Dendritic cell treated with granulocyte-macrophage colony-stimulating factor and Interleukin-4, amounts not matched to agents 40 ng/mL and 50 ng/mL, for 4 days (primary cell): Measurements from ENCODE around the gene ZNF609.

Source experiments
- H3K27ac Mint-ChIP-seq: one replicate; pipeline ENCODE4 v1.8.0; 2022; ENCODE audit warnings: mild to moderate bottlenecking, mixed read lengths
- H3K27me3 Mint-ChIP-seq: one replicate; pipeline ENCODE4 v1.8.0; 2022; ENCODE audit warnings: mild to moderate bottlenecking, mixed read lengths
- H3K36me3 Mint-ChIP-seq: one replicate; pipeline ENCODE4 v1.8.0; 2022; ENCODE audit warnings: low read depth, mixed read lengths
- H3K4me1 Mint-ChIP-seq: one replicate; pipeline ENCODE4 v1.8.0; 2022; ENCODE audit warnings: low read depth, mixed read lengths
- H3K4me3 Mint-ChIP-seq: one replicate; pipeline ENCODE4 v1.8.0; 2022; ENCODE audit warnings: mild to moderate bottlenecking, moderate library complexity, mixed read lengths
- H3K9me3 Mint-ChIP-seq: one replicate; pipeline ENCODE4 v1.8.0; 2022; ENCODE audit warnings: mixed read lengths
- intact Hi-C: fragments of 100-400 bp; cut with micrococcal nuclease; formaldehyde crosslinking; loops from one replicate; pipeline ENCODE4 v1.15.0; 2022

The ZNF609 gene

DNA sequence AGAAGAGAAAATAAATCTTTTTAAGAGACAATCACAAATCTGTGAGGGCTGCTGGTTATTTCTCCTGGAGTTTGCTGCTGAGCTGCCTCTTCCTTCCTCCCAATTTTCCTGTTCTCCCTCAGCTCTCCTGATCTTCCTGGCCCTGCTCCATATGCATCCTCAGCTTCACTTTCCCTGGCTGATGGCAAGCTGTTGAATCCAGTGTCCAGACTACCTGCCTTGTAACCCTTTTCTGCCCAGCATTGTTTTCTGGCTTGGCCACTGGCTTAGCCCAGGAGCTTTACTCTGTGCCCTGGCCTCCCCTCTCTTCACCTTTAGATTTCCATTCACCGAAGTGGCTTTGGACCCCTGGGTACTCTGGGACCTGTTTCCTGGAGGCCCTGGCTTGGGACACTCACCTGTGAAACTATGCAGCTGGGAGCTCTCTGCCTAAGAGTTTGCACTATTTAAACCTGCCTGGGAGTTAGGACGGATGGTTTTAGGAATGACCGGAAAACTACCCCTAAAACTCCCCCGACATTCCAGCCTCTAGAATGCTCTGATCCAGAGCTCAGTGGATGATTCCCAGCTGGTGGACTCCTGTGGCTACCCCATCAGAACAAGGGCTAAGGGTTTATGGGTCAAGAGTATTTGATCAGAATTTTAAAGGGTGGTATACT, 225.0 kb downstream of the ZNF609 start:
- H3K9me3 Mint-ChIP-seq, result no peaks in the 10 kb centered on the region
- H3K36me3 Mint-ChIP-seq, result peaks cover 100% of the 10 kb centered on the region
- no peaks in the 10 kb centered on the region for H3K27me3 Mint-ChIP-seq
- no peak overlapping the region for H3K4me3 Mint-ChIP-seq
- peaks cover 18% of the 10 kb centered on the region for H3K4me1 Mint-ChIP-seq
- peak overlapping the region; percentile 65 for H3K27ac Mint-ChIP-seq
- intact Hi-C loops, result no loop called here

DNA sequence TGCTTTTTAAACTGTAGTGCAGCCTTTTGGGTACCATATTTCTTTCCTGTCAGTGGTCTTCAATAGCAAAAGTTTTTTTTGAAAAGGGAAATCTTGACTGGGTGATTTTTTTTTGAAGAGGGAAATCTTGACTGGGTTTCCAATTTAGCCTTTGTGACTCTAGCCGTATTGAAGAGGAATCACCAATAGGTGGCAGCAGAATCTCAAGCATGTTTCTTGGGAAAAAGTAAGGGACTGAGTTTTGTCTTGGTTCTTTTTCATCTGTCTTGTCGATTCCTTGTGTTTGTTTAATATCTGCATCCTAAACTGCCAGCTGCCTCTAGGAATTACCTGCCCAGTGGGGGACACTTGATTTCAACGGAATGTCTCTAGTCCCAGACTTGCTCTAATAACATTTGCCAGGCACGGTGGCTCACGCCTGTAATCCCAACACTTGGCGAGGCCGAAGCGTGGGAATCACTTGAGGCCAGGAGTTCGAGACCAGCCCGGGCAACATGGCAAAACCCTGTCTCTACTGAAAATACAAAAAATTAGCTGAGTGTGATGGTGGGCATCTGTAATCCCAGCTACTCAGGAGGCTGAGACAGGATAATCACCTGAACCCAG, 225.9 kb downstream of the ZNF609 start:
- no peaks in the 10 kb centered on the region for H3K27me3 Mint-ChIP-seq
- H3K36me3 Mint-ChIP-seq, result peaks cover 100% of the 10 kb centered on the region
- H3K4me3 Mint-ChIP-seq, result no peak overlapping the region
- no peaks in the 10 kb centered on the region for H3K9me3 Mint-ChIP-seq
- H3K4me1 Mint-ChIP-seq, result peaks cover 26% of the 10 kb centered on the region
- H3K27ac Mint-ChIP-seq, result no peak overlapping the region
- intact Hi-C loops, result loop anchor here (1.0 kb wide), 1 partner anchor 42 kb away; no protein-coding TSS in a partner anchor

DNA sequence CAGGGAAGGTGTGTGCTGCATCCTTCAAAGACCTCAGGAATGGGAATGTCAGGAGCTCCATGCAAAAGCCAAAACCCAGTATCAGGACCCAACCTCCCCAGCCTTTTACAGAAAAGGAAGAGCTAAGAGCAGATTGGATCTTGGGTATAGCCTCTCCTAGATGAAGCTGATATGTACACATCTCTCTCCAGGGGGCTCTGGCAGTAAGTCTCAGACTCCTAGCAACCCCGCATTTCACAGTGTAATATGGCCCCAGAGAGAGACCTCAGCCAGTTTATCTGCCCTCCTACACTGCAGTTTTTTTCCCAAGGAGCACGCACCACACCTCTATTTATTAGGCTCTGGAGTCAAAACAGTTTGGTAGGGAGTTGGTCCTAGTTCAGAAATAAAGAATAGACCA, 226.8 kb downstream of the ZNF609 start:
- Mint-ChIP-seq H3K27ac (peak overlapping the region; percentile 26), H3K27me3 (no peaks in the 10 kb centered on the region), H3K9me3 (no peaks in the 10 kb centered on the region), H3K4me3 (no peak overlapping the region), H3K4me1 (peaks cover 36% of the 10 kb centered on the region), H3K36me3 (peaks cover 99% of the 10 kb centered on the region)
- intact Hi-C loops, result no loop called here

DNA sequence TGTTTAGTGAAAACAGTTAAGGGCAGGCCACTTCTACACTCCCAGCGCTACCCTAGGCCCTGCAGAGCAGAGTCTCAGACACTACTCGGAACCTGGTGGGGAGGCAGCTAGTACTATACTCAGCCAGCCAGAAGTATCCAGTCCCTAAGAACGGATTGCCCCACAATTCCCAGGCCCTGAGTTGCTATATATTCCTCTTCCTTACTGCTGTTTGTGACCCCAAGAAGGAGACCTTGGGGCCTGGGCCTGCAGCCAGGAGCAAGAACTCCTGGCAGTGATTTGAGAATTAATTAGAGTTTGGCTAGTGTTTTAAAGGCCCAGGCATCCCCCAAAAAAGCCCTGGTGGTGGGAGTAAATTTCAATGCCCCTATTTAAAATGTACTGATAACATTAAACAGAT, 227.3 kb downstream of the ZNF609 start:
- Mint-ChIP-seq H3K9me3 (no peaks in the 10 kb centered on the region), H3K4me3 (no peak overlapping the region), H3K4me1 (peaks cover 40% of the 10 kb centered on the region), H3K27ac (peak overlapping the region; percentile 26), H3K27me3 (no peaks in the 10 kb centered on the region), H3K36me3 (peaks cover 96% of the 10 kb centered on the region)
- intact Hi-C loops, result no loop called here

DNA sequence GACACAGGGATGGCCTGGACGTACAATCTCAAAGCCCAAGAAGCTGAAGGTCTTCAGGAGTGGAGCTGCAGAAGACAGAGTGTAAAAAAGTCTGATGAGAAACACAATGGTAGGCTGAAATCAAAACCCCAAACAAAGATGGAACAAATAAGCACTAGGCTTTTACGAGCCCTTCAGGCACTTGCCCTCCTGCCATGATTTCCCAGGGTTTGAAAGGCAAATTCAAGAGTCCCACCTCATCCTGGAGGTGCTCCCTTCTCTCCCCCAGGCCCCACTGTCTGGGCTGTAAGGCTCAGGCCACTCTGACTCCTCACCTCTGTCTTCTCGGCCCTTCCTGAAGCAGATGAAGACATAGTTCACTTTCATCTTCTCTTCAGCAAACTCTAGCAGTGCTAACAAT, 228.4 kb downstream of the ZNF609 start:
- Mint-ChIP-seq H3K27ac (peak overlapping the region; percentile 56), H3K27me3 (no peaks in the 10 kb centered on the region), H3K36me3 (peaks cover 96% of the 10 kb centered on the region), H3K4me3 (no peak overlapping the region), H3K9me3 (no peaks in the 10 kb centered on the region), H3K4me1 (peaks cover 45% of the 10 kb centered on the region)
- intact Hi-C loops, result no loop called here

DNA sequence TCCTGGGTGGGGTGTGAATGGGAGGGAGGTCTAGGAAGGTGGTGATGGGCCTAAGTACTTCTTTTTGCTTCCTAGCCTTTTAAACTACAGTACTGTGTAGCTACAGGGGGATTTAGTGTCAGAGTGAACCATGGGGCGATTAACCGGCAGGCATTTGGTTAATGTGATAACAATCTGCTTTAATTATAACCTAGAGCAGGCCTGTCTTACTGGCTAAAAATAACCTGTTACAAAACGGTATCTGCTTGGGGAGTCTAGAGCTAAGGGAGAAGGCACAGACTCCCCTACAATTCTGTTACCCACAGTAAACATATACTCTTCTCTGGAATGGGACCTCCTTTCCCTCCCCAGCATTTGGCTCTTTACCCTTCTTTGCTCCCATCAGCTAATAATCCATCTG, 229.6 kb downstream of the ZNF609 start:
- Mint-ChIP-seq H3K9me3 (no peaks in the 10 kb centered on the region), H3K27ac (peak overlapping the region; percentile 17)

DNA sequence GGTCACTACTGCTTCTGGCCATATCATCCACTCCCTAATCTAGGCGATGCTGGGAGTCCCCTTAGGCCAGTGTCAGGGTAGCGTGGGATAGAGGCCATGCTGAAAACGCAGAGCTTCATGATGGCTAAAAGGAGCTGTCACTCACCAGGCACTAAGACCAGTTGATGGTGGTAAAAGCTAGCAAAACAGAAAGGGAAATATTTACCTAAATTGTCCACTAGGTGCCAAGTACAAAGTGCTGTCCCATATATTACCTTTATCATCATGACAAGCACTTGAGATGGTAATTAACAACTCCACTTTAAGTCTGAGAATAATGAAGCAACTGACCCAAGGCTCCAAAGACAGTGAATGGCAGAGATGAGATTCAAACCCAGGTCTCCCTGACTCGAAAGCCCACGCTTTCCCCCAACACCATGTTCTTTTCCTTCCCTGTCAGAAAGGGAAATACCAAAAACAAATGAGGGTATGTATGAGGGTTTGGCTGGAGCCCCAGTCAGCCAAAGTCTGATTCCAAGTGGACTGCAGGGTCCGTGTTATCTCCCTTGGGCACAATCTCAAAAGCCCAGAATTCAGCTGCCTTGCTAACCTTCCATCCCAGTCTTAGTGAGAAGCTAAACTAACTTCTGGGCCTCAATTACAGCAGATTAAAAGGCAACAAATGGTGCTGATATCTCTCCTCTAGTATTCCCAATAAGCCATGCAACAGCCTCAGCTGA, 230.4 kb downstream of the ZNF609 start:
- Mint-ChIP-seq H3K36me3 (peaks cover 88% of the 10 kb centered on the region), H3K9me3 (no peaks in the 10 kb centered on the region), H3K4me3 (no peak overlapping the region), H3K27me3 (no peaks in the 10 kb centered on the region), H3K4me1 (peaks cover 59% of the 10 kb centered on the region), H3K27ac (peak overlapping the region; percentile 91)
- intact Hi-C loops, result no loop called here

More for the DNA sequence above, 229.6 kb downstream of the ZNF609 start:
- Mint-ChIP-seq H3K36me3 (peaks cover 95% of the 10 kb centered on the region), H3K4me3 (no peak overlapping the region), H3K4me1 (peaks cover 57% of the 10 kb centered on the region), H3K27me3 (no peaks in the 10 kb centered on the region)
- intact Hi-C loops, result no loop called here

DNA sequence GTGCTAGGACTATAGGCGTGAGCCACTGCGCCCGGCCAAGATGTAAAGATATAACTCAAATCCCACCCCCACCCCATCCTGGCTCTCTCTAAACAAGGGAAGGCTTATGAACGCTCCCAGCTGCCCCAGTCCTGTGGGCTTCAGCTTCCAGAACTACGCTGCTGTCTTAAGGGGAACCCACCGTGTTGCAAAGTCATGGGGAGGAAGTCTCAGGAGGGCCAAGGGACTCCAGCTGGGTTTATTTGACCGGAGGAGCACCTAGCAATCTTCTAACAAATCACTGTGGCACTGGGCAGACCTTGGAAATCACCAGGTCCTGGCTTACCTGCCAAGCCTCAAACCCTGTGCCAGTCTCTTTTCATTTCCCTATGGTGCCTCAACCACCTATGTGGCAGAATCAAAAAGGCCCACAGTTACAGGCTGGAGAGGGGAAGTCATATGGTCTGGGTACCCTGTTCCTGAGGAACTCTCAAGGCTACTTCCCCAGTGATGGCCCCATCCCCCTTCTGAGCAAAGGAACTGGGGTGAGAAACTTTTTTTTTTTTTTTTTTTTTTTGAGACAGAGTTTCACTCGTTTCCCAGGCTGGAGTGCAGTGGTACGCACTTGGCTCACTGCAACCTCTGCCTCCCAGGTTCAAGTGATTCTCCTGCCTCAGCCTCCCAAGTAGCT, 231.7 kb downstream of the ZNF609 start:
- Mint-ChIP-seq H3K27ac (peak overlapping the region; percentile 91), H3K9me3 (no peaks in the 10 kb centered on the region), H3K27me3 (no peaks in the 10 kb centered on the region), H3K36me3 (peaks cover 81% of the 10 kb centered on the region), H3K4me1 (peaks cover 71% of the 10 kb centered on the region), H3K4me3 (peak overlapping the region; percentile 26)
- intact Hi-C loops, result no loop called here

DNA sequence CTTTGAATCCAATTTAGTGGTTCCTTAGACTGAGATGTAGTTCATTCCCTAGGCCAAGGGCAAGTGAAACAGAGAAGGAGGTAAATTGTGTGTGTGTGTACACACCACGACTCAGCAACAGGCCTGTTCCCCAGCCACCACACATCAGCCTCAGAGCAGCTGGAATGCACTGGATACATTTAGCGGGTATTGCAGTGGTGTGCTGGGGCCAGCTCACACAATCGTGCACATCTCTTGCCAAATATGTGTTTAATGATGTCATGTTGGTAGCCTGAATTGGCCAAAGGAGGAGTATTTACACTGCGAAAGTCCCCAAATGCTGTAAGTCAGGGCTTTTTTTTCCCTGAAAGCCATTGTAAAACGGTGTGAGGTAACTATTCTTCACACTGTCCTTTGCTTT, 232.8 kb downstream of the ZNF609 start:
- Mint-ChIP-seq H3K9me3 (no peaks in the 10 kb centered on the region), H3K4me3 (no peak overlapping the region), H3K36me3 (peaks cover 77% of the 10 kb centered on the region), H3K27ac (peak overlapping the region; percentile 91), H3K27me3 (no peaks in the 10 kb centered on the region), H3K4me1 (peaks cover 82% of the 10 kb centered on the region)
- intact Hi-C loops, result no loop called here

DNA sequence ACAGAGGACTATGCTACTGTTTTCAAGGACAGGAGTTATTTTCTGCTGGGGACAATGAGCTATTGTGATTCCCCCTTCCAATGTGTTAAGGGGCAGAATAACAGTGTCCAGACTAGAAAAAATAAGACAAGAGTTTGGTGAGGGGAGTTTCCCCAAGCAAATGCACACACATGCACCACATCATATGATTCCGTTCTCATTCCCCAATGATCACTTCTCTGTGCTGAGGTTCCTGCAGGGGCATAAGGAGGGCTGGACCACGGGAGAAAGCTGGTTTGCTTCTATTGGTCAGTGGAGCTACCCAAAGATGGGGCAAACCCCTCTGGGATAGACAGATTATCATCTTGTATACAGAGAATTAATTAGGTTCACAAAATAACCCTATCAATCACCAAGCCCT, 234.4 kb downstream of the ZNF609 start:
- peaks cover 73% of the 10 kb centered on the region for H3K36me3 Mint-ChIP-seq
- H3K9me3 Mint-ChIP-seq, result no peaks in the 10 kb centered on the region
- no peaks in the 10 kb centered on the region for H3K27me3 Mint-ChIP-seq
- peak overlapping the region; percentile 91 for H3K27ac Mint-ChIP-seq
- peaks cover 98% of the 10 kb centered on the region for H3K4me1 Mint-ChIP-seq
- peak overlapping the region; percentile 2 for H3K4me3 Mint-ChIP-seq
- intact Hi-C loops, result no loop called here

DNA sequence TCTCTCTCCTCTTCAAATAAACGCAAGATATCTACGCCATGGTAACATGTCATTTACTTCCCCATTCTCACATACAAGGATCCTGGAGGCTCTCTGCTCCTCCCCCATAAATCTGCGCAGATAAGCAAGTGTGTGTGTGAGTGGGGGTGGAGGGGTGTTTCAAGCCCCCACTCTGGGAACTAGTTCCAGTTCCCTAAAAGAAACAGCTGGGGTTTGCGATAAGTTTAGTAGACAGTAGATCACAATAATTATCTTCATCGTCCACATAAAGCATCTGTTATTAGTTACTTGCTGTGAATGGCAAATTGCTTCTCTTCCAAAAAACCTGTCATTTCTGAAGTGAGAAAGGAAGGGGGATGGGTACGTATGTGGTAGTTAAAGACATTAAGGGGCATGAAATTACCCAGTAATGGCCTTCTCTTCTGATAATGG, 235.2 kb downstream of the ZNF609 start:
- H3K27ac Mint-ChIP-seq, result peak overlapping the region; percentile 91
- H3K36me3 Mint-ChIP-seq, result peaks cover 73% of the 10 kb centered on the region
- intact Hi-C loops, result no loop called here
- no peaks in the 10 kb centered on the region for H3K27me3 Mint-ChIP-seq
- no peaks in the 10 kb centered on the region for H3K9me3 Mint-ChIP-seq
- peak overlapping the region; percentile 51 for H3K4me3 Mint-ChIP-seq
- peaks cover 98% of the 10 kb centered on the region for H3K4me1 Mint-ChIP-seq

DNA sequence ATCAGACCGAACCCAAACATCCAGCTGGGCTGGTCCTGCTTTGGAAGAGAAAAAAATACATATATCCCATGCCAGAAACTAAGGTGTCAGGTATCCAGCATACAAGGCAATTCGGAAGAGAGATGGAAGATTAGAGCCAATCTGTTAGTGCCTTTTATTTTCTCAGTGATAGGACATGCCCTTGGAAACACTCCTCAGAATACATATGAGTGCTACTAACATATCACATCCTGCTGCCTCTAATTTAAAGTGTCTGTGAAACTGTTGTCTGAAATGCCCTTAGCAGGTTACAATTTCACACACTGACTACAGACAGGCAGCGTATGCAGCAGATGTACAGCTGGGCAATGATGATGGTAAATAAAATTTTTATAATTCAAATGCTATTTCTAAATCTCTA, 236.1 kb downstream of the ZNF609 start:
- H3K27ac Mint-ChIP-seq, result peak overlapping the region; percentile 91
- intact Hi-C loops, result no loop called here
- H3K4me1 Mint-ChIP-seq, result peaks cover 98% of the 10 kb centered on the region
- no peaks in the 10 kb centered on the region for H3K27me3 Mint-ChIP-seq
- peaks cover 73% of the 10 kb centered on the region for H3K36me3 Mint-ChIP-seq
- H3K9me3 Mint-ChIP-seq, result no peaks in the 10 kb centered on the region
- peak overlapping the region; percentile 30 for H3K4me3 Mint-ChIP-seq

DNA sequence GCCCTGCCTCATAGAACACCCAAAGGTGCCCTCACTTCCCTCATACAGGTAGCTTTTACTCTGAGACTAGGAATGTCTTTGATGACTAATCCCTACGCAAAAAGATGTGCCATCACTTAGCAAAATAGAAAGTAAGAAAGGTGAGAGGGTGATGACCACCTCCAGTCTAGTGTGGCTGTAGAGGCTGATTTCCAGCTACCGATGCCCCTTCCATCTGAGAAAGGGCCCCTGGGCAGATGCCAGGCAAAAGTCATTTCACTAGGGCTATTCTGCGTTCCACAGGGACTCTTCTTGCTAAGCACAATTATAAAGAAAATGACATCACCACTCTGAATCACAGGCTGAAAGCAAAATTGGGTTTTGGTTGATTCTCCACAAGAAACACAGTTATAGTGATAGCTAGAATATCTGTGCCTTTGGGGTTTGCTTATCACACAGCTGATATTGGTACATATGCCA, 237.6 kb downstream of the ZNF609 start:
- Mint-ChIP-seq H3K36me3 (peaks cover 77% of the 10 kb centered on the region), H3K4me1 (peaks cover 92% of the 10 kb centered on the region), H3K9me3 (no peaks in the 10 kb centered on the region), H3K4me3 (no peak overlapping the region), H3K27me3 (no peaks in the 10 kb centered on the region), H3K27ac (peak overlapping the region; percentile 91)
- intact Hi-C loops, result no loop called here

DNA sequence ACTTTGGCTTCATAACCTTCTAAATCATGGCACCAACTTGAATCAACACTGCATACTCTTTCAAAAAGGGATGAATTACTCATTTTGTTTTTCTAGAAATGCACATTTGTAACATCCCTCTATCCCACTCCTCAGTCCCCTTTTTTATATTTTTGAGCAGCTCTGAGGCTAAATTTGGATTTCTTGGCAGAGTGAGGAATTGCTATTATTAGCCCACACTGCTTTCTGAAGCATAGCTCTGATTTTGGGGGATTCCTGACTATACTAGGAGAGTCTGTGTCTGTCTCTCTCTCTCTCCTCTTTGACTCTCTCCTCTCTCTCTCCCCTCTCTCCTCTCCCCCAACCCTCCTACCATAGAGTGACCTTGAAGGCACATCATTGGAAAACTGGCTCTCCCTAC, 238.4 kb downstream of the ZNF609 start:
- Mint-ChIP-seq H3K27ac (peak overlapping the region; percentile 80), H3K4me3 (peak overlapping the region; percentile 14), H3K9me3 (no peaks in the 10 kb centered on the region), H3K36me3 (peaks cover 71% of the 10 kb centered on the region), H3K27me3 (no peaks in the 10 kb centered on the region), H3K4me1 (peaks cover 90% of the 10 kb centered on the region)
- intact Hi-C loops, result no loop called here
